ENCODE results near the gene SEZ6. TPM values are rescaled to one million over a fixed set of nuclear protein-coding genes. Genes with fewer than 3 reads are reported as not detected.

Gene SEZ6
- total RNA-seq, 2 donors from 2014 or later: 0.20 TPM; not detected in 1

DNA sequence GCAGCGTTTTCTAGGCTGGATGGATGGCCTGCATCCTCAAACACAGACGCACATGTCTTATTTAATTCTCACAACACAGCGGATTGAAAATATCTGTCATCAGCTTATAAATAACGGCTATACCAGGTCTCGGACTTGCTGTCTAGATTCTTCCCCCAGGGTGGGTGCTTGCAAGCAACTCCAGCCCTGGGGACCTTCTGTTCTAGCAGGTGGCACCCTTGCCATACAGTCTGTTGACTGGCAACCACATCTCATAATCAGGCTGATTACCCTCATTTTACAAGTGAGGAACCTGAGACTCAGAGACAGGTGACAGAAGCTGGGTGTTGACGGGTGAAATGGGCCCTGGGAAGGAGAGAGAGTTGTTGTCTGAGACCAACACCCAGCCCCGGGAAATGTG, 16.2 kb upstream of the SEZ6 start:
- Histone ChIP-seq H3K36me3 (ENCODE audit: control insufficient read depth, insufficient read depth, low read length) (no peaks in the 10 kb centered on the region), H3K9me3 (ENCODE audit: control insufficient read depth, low read length) (no peaks in the 10 kb centered on the region), H3K27ac (ENCODE audit: low read depth, low read length) (no peak overlapping the region), H3K4me1 (ENCODE audit: control insufficient read depth, insufficient read depth, low read length) (peaks cover 9% of the 10 kb centered on the region), H3K27me3 (ENCODE audit: control insufficient read depth, insufficient read depth, low read length, poor library complexity, severe bottlenecking) (peaks cover 8% of the 10 kb centered on the region), H3K9ac (ENCODE audit: extremely low read depth, low read length, poor library complexity, severe bottlenecking) (no peak overlapping the region), H3K4me3 (ENCODE audit: low read length) (no peak overlapping the region)
- H3K4me1 Mint-ChIP-seq: peaks cover 15% of the 10 kb centered on the region
- H3K36me3 Mint-ChIP-seq (ENCODE audit: low read depth): no peaks in the 10 kb centered on the region
- DNase-seq: no peak
- TF ChIP-seq, protein P1, sequence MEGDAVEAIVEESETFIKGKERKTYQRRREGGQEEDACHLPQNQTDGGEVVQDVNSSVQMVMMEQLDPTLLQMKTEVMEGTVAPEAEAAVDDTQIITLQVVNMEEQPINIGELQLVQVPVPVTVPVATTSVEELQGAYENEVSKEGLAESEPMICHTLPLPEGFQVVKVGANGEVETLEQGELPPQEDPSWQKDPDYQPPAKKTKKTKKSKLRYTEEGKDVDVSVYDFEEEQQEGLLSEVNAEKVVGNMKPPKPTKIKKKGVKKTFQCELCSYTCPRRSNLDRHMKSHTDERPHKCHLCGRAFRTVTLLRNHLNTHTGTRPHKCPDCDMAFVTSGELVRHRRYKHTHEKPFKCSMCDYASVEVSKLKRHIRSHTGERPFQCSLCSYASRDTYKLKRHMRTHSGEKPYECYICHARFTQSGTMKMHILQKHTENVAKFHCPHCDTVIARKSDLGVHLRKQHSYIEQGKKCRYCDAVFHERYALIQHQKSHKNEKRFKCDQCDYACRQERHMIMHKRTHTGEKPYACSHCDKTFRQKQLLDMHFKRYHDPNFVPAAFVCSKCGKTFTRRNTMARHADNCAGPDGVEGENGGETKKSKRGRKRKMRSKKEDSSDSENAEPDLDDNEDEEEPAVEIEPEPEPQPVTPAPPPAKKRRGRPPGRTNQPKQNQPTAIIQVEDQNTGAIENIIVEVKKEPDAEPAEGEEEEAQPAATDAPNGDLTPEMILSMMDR (conservative IDR thresholded peaks at IDR 0.05): no peak
- no peak overlapping the region for H3K4me3 Mint-ChIP-seq
- peaks cover 39% of the 10 kb centered on the region for H3K27me3 Mint-ChIP-seq (ENCODE audit: insufficient read depth)
- no peaks in the 10 kb centered on the region for H3K9me3 Mint-ChIP-seq
- 93 to 95% methylated on average over 5 to 7 of the region's 7 CpGs for WGBS, 2 experiments (ENCODE audit: insufficient coverage in 1 of 2, insufficient read length in 1 of 2)
- no peak overlapping the region for H3K27ac Mint-ChIP-seq

DNA sequence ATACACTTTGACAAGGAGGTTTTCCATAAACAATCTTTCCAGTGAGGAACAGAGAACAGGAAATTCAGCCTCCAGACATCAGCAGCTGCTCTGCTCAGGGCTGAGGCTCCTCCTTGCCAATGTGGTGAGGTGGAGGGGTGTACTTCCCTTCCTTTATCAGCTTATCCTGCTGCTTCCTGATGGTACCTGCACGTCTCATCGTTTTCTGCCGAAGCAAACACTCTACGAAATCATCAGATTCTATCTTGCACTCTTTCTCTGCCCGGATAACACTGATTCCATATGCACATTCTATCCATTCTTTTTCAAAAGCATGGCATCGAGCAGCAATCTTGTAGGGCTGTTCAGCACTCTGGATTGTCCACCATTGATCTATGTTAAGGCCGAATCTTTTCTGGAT, 15.4 kb upstream of the SEZ6 start:
- H3K27ac ChIP-seq (ENCODE audit: low read depth, low read length): no peak overlapping the region
- peaks cover 8% of the 10 kb centered on the region for H3K27me3 ChIP-seq (ENCODE audit: control insufficient read depth, insufficient read depth, low read length, poor library complexity, severe bottlenecking)
- peaks cover 37% of the 10 kb centered on the region for H3K27me3 Mint-ChIP-seq (ENCODE audit: insufficient read depth)
- H3K9me3 ChIP-seq (ENCODE audit: control insufficient read depth, low read length): no peaks in the 10 kb centered on the region
- peaks cover 17% of the 10 kb centered on the region for H3K4me1 ChIP-seq (ENCODE audit: control insufficient read depth, insufficient read depth, low read length)
- no peak overlapping the region for H3K27ac Mint-ChIP-seq
- no peaks in the 10 kb centered on the region for H3K36me3 ChIP-seq (ENCODE audit: control insufficient read depth, insufficient read depth, low read length)
- 89 to 93% methylated on average over 7 of the region's 7 CpGs for WGBS, 2 experiments (ENCODE audit: insufficient coverage in 1 of 2, insufficient read length in 1 of 2)
- H3K4me3 ChIP-seq (ENCODE audit: low read length): no peak overlapping the region
- TF ChIP-seq, protein P1 (conservative IDR thresholded peaks at IDR 0.05): no peak
- no peaks in the 10 kb centered on the region for H3K36me3 Mint-ChIP-seq (ENCODE audit: low read depth)
- H3K9me3 Mint-ChIP-seq: no peaks in the 10 kb centered on the region
- H3K4me1 Mint-ChIP-seq: peaks cover 22% of the 10 kb centered on the region
- no peak overlapping the region for H3K9ac ChIP-seq (ENCODE audit: extremely low read depth, low read length, poor library complexity, severe bottlenecking)
- no peak overlapping the region for H3K4me3 Mint-ChIP-seq
- no peak for DNase-seq

DNA sequence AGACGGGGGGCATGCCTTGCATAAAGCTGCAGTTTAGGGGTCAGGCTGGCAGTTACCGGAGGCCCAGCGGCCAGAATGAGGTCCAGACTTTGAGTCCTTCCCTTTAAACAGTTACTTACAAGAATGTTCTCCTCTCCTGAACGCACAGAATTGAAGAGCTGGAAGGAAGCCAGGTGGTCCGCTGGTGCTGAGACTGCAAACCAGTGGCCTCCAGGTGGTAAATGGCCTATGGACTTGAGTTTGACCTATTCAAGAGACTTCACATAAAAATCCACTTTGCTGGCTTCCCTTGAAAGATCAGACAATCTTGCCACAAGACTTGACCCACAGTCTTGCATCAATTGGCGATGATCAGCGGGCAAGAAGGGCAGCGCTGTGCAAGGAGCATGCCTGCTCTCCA, 14.7 kb upstream of the SEZ6 start:
- no peaks in the 10 kb centered on the region for H3K9me3 ChIP-seq (ENCODE audit: control insufficient read depth, low read length)
- Mint-ChIP-seq H3K4me3 (no peak overlapping the region), H3K27ac (no peak overlapping the region), H3K9me3 (no peaks in the 10 kb centered on the region), H3K36me3 (ENCODE audit: low read depth) (no peaks in the 10 kb centered on the region), H3K27me3 (ENCODE audit: insufficient read depth) (peaks cover 37% of the 10 kb centered on the region), H3K4me1 (peaks cover 25% of the 10 kb centered on the region)
- H3K4me1 ChIP-seq (ENCODE audit: control insufficient read depth, insufficient read depth, low read length): peaks cover 17% of the 10 kb centered on the region
- peak; percentile 58 for DNase-seq
- H3K27me3 ChIP-seq (ENCODE audit: control insufficient read depth, insufficient read depth, low read length, poor library complexity, severe bottlenecking): peaks cover 8% of the 10 kb centered on the region
- H3K4me3 ChIP-seq (ENCODE audit: low read length): no peak overlapping the region
- H3K9ac ChIP-seq (ENCODE audit: extremely low read depth, low read length, poor library complexity, severe bottlenecking): no peak overlapping the region
- WGBS, 2 experiments (ENCODE audit: insufficient coverage in 1 of 2, insufficient read length in 1 of 2): 93% methylated on average over 7 to 8 of the region's 8 CpGs
- no peaks in the 10 kb centered on the region for H3K36me3 ChIP-seq (ENCODE audit: control insufficient read depth, insufficient read depth, low read length)
- no peak overlapping the region for H3K27ac ChIP-seq (ENCODE audit: low read depth, low read length)
- TF ChIP-seq, protein P1 (conservative IDR thresholded peaks at IDR 0.05): no peak

Data from endodermal cell (in vitro differentiated cells).